Heart left ventricle (tissue), 16 donors: ENCODE measurements around the gene KHK. TPM values are rescaled to one million over a fixed set of nuclear protein-coding genes. Genes with fewer than 3 reads are reported as not detected.

Source experiments
- ATAC-seq, 4 donors: fragments of 200-7000 bp; cut with Tn5 transposase; one replicate each; pipeline ENCODE4 v1.9.1; 2020 to 2022; ENCODE audit warnings: moderate library complexity in 4 of 4, mild to moderate bottlenecking in 3 of 4, moderate number of reproducible peaks in 1 of 4
- DNase-seq, 5 donors: peaks; one replicate each; pipeline ENCODE4 v3.0.0-alpha.2; 2020
- H3K27ac ChIP-seq, 12 donors: fragments of 200-600 bp; sonication (generic) in 4 of 12; one replicate each; pipeline versions ENCODE4 v1.5.0 to v1.8.0; 2016 to 2022; ENCODE audit warnings: mild to moderate bottlenecking in 2 of 12
- H3K27me3 ChIP-seq, 9 donors: fragments of 200-600 bp; sonication (generic) in 2 of 9; one replicate each; pipeline versions ENCODE4 v1.5.1 to v1.8.0; 2016 to 2022; ENCODE audit warnings: mild to moderate bottlenecking in 3 of 9
- H3K36me3 ChIP-seq, 9 donors: fragments of 200-600 bp; sonication (generic) in 2 of 9; one replicate each; pipeline versions ENCODE4 v1.5.0 to v1.8.0; 2018 to 2022; ENCODE audit warnings: mild to moderate bottlenecking in 2 of 9
- H3K4me1 ChIP-seq, 12 donors: fragments of 200-600 bp; sonication (generic) in 4 of 12; one replicate each; pipeline versions ENCODE4 v1.5.0 to v1.8.0; 2016 to 2022; ENCODE audit warnings: mild to moderate bottlenecking in 3 of 12
- H3K4me3 ChIP-seq, 12 donors: fragments of 200-600 bp; sonication (generic) in 4 of 12; one replicate each; pipeline versions ENCODE4 v1.5.0 to v1.8.0; 2017 to 2022; ENCODE audit warnings: mild to moderate bottlenecking in 9 of 12, moderate library complexity in 4 of 12
- H3K9me3 ChIP-seq, 12 donors: fragments of 200-600 bp; sonication (generic) in 4 of 12; one replicate each; pipeline versions ENCODE4 v1.5.0 to v1.8.0; 2016 to 2022; ENCODE audit warnings: mild to moderate bottlenecking in 1 of 12
- CTCF ChIP-seq, 12 donors: fragments of 200-600 bp; sonication (generic) in 4 of 12; IDR thresholded peaks; one replicate each; pipeline versions ENCODE4 v1.5.0 to v1.8.0; 2018 to 2022; ENCODE audit warnings: antibody characterized with exemption in 12 of 12, mild to moderate bottlenecking in 5 of 12
- POLR2A ChIP-seq, 2 donors: fragments of 450-650 bp; IDR thresholded peaks; one replicate each; pipeline ENCODE4 v1.6.1; 2017; ENCODE audit warnings: antibody characterized with exemption in 2 of 2, mild to moderate bottlenecking in 2 of 2, moderate library complexity in 2 of 2
- whole genome bisulfite sequencing, 4 donors: extraction: QIAGEN DNeasy Blood & Tissue Kit in 2 of 4; methylation state at CpG; one replicate each; pipeline versions ENCODE4 v1.1.5 to v1.1.7; 2013 to 2018; 5-methylcytosine and 5-hydroxymethylcytosine counted together
- intact Hi-C, 10 donors: fragments of 100-400 bp; cut with DNase I; formaldehyde crosslinking; loops; one replicate each; pipeline versions ENCODE4 v1.11.1 to v1.14.2; 2022
- polyA plus RNA-seq, 2 donors: library from polyadenylated mRNA; stranded (reverse); fragments of 200-250 nt; gene quantifications; one replicate each; pipeline ENCODE4 v1.2.3, GENCODE V29; 2013
- total RNA-seq, 9 donors: library from RNA; depleted of rRNA in 2 of 9; stranded (reverse); fragments of >200 nt in 2 of 9; fragmentation: NEBNext Ultra II Directional in 3 of 9; extraction: Animal tissue kit (Norgen Biotek cat#: 25700) in 3 of 9; gene quantifications; one replicate each; pipeline versions ENCODE4 v1.1.0 to v1.2.4, GENCODE V29; 2016 to 2023
- donor health status: ischemic (EF 13 %, LVEDD 7.1; RV severe dilation, severe dysfunction).
- donor health status: healthy with polysubstance abuse.
- donor health status: DM: no; HTN: yes; CAD: no.
- donor health status: DM: no; HTN: no; CAD: no.
- donor health status: ischemic (EF 25% LVEDD 6.9; RV normal size, moderate dysfunction).
- donor health status: ischemic (EF 25% LVEDD 5.7; RV mildly dilated, moderate dysfunction).
- donor health status: healthy.
- donor health status: DM: yes; HTN: yes; CAD: no.
- donor health status: ischemic (EF 35%, LVEDD 5.7; RV mildly dilated, moderate dysfunction).
- donor health status: nonischemic (EF 11% LVEDD 7.7; RV severe dilation, severe dysfunction).
- donor health status: DM: yes; HTN: yes; CAD: no.
- donor health status: PGD.
- donor health status: ischemic (EF 29% LVEDD 5.4; RV normal size, mild dysfunction).
- donor health status: nonischemic (EF 23%, LVEDD 6.1; RV moderate dilation, normal function).

The KHK gene
- total and polyA plus RNA-seq, 11 donors = 0.89 to 3.9 (median 1.8) TPM

GRCh38 chr2:27069436-27069835 lies 17.1 kb upstream of the KHK start:
- H3K4me1 ChIP-seq = peaks cover 3 to 53% (median 42%) of the 10 kb centered on the region in 12 donors
- H3K36me3 ChIP-seq = peaks cover 0 to 57% (median 45%) of the 10 kb centered on the region in 9 donors
- 90 to 96% (median 95%) methylated on average over 6 of the region's 6 CpGs for WGBS, 4 donors
- H3K4me3 ChIP-seq = peak overlapping the region in 1 of 12 donors; percentile 91
- DNase-seq (no peak), ATAC-seq (no peak)
- no peaks in the 10 kb centered on the region for H3K27me3 ChIP-seq
- H3K9me3 ChIP-seq = no peaks in the 10 kb centered on the region
- H3K27ac ChIP-seq = peak overlapping the region in 4 of 12 donors; percentile 32 to 97 (median 64)
- intact Hi-C loops = loop anchor here in 1 of 10 donors (2.0 kb wide), 1 partner anchor 15 kb away; no protein-coding TSS in a partner anchor
- TF ChIP-seq POLR2A (IDR thresholded peaks at IDR 0.05) (no peak), CTCF (IDR thresholded peaks at IDR 0.05) (no peak)

GRCh38 chr2:27069961-27070618 lies 16.5 kb upstream of the KHK start:
- H3K27ac ChIP-seq = peak overlapping the region in 9 of 12 donors; percentile 11 to 99 (median 95)
- no peaks in the 10 kb centered on the region for H3K9me3 ChIP-seq
- no peak for TF ChIP-seq CTCF (IDR thresholded peaks at IDR 0.05)
- no peak for TF ChIP-seq POLR2A (IDR thresholded peaks at IDR 0.05)
- peak overlapping the region in 11 of 12 donors; percentile 55 to 99 (median 89) for H3K4me3 ChIP-seq
- 68 to 80% (median 70%) methylated on average over 8 of the region's 8 CpGs for WGBS, 4 donors
- H3K36me3 ChIP-seq = peaks cover 0 to 52% (median 45%) of the 10 kb centered on the region in 9 donors
- H3K4me1 ChIP-seq = peaks cover 3 to 60% (median 47%) of the 10 kb centered on the region in 12 donors
- no peak for ATAC-seq
- intact Hi-C loops = loop anchor here in 4 of 10 donors (2.0 to 5.0 kb wide), 4 partner anchors 15 to 38 kb away; partner anchors contain the start of genes AGBL5 (in 1 of the 4) and TMEM214 (in 1 of the 4)
- no peak for DNase-seq
- H3K27me3 ChIP-seq = no peaks in the 10 kb centered on the region

- H3K27ac ChIP-seq = peak overlapping the region; percentile 62 to 99 (median 96)
- DNase-seq = no peak
- intact Hi-C loops = loop anchor here in 4 of 10 donors (1.0 to 5.0 kb wide), 4 partner anchors 19 to 38 kb away; partner anchors contain the start of genes AGBL5 (in 2 of the 4) and TMEM214 (in 1 of the 4)
- H3K36me3 ChIP-seq = peaks cover 0 to 46% (median 39%) of the 10 kb centered on the region in 9 donors
- no peak for TF ChIP-seq POLR2A (IDR thresholded peaks at IDR 0.05)
- peak in 1 of 4 donors; percentile 0 for ATAC-seq
- peak overlapping the region; percentile 55 to 99 (median 89) for H3K4me3 ChIP-seq
- no peaks in the 10 kb centered on the region for H3K27me3 ChIP-seq
- peaks cover 3 to 67% (median 48%) of the 10 kb centered on the region in 12 donors for H3K4me1 ChIP-seq
- no peaks in the 10 kb centered on the region for H3K9me3 ChIP-seq
- 3 to 6% (median 4%) methylated on average over 8 to 11 of the region's 11 CpGs for WGBS, 4 donors
These were observed 15.8 kb upstream of the KHK start for GRCh38 chr2:27070653-27071276.

GRCh38 chr2:27071277-27071989 lies 15.1 kb upstream of the KHK start, which contains the start of gene OST4:
Gene OST4 (minus strand): TSS chr2:27071654.
- Histone ChIP-seq H3K4me1 (peaks cover 3 to 72% (median 48%) of the 10 kb centered on the region in 12 donors), H3K36me3 (peaks cover 0 to 39% (median 32%) of the 10 kb centered on the region in 9 donors), H3K9me3 (no peaks in the 10 kb centered on the region), H3K27ac (peak within 1 kb of the TSS; percentile 62 to 99 (median 96)), H3K27me3 (no peaks in the 10 kb centered on the region), H3K4me3 (peak within 1 kb of the TSS; percentile 55 to 99 (median 89))
- WGBS, 4 donors = 0% methylated on average over 5 to 86 of the region's 86 CpGs
- ATAC-seq (peak; percentile 77 to 95 (median 92)), DNase-seq (peak; percentile 95 to 97 (median 96))
- intact Hi-C loops = loop anchor here in 4 of 10 donors (1.0 to 5.0 kb wide), 4 partner anchors 20 to 39 kb away; partner anchors contain the start of genes AGBL5 (in 2 of the 4) and TMEM214 (in 1 of the 4)
- TF ChIP-seq CTCF (IDR thresholded peaks at IDR 0.05) (peak in 2 of 12 donors; percentile 30 to 40), POLR2A (IDR thresholded peaks at IDR 0.05) (peak in 1 of 2 donors; percentile 77)
